Stimulated activated naive CD8-positive, alpha-beta T cell treated with anti-CD3 and anti-CD28 coated beads, Interleukin-15, Interleukin-2, amounts not matched to agents 100 U/mL and 50 U/mL, for 24 hours (primary cell): ENCODE results near the gene CDH4.

Experiments used
- ATAC-seq: fragments of 150-1000 bp; cut with Tn5 transposase; one replicate; pipeline ENCODE4 v1.10.0; 2021
- DNase-seq: peaks from one replicate; pipeline ENCODE4 v3.0.0; 2021

Gene CDH4

GRCh38 chr20:61582196-61582923 lies 330.3 kb downstream of the CDH4 start:
- ATAC-seq (no peak), DNase-seq (no peak)

- ATAC-seq = no peak
- DNase-seq = no peak
These were observed 331.3 kb downstream of the CDH4 start for GRCh38 chr20:61583356-61583755.

- DNase-seq = no peak
- no peak for ATAC-seq
These were observed 332.8 kb downstream of the CDH4 start for GRCh38 chr20:61584851-61585250.

- no peak for DNase-seq
- no peak for ATAC-seq
These were observed 333.7 kb downstream of the CDH4 start for GRCh38 chr20:61585764-61586163.

- DNase-seq (no peak), ATAC-seq (no peak)
These were observed 335.0 kb downstream of the CDH4 start for GRCh38 chr20:61587036-61587435.

- no peak for ATAC-seq
- DNase-seq = no peak
These were observed 335.7 kb downstream of the CDH4 start for GRCh38 chr20:61587681-61588289.

- DNase-seq = no peak
These were observed 336.6 kb downstream of the CDH4 start for GRCh38 chr20:61588411-61589385.

GRCh38 chr20:61590236-61590635 lies 338.2 kb downstream of the CDH4 start:
- ATAC-seq (no peak), DNase-seq (no peak)

More at GRCh38 chr20:61588411-61589385, 336.6 kb downstream of the CDH4 start:
- ATAC-seq = no peak

GRCh38 chr20:61593516-61593915 lies 341.5 kb downstream of the CDH4 start:
- no peak for DNase-seq
- ATAC-seq = no peak

GRCh38 chr20:61594198-61594597 lies 342.1 kb downstream of the CDH4 start:
- DNase-seq (no peak), ATAC-seq (no peak)

GRCh38 chr20:61595216-61595615 lies 343.2 kb downstream of the CDH4 start:
- DNase-seq (no peak), ATAC-seq (no peak)

GRCh38 chr20:61596687-61597330 lies 344.7 kb downstream of the CDH4 start:
- DNase-seq (no peak), ATAC-seq (no peak)

GRCh38 chr20:61597996-61598395 lies 345.9 kb downstream of the CDH4 start:
- ATAC-seq = no peak

GRCh38 chr20:61598586-61598985 lies 346.5 kb downstream of the CDH4 start:
- DNase-seq = no peak

More at GRCh38 chr20:61597996-61598395, 345.9 kb downstream of the CDH4 start:
- no peak for DNase-seq

GRCh38 chr20:61599061-61599531 lies 347.0 kb downstream of the CDH4 start:
- no peak for DNase-seq
- no peak for ATAC-seq

More at GRCh38 chr20:61598586-61598985, 346.5 kb downstream of the CDH4 start:
- ATAC-seq = no peak

GRCh38 chr20:61599541-61599992 lies 347.5 kb downstream of the CDH4 start:
- no peak for ATAC-seq
- DNase-seq = no peak

- ATAC-seq (no peak), DNase-seq (no peak)
These were observed 348.0 kb downstream of the CDH4 start for GRCh38 chr20:61600016-61600415.

- DNase-seq (no peak), ATAC-seq (no peak)
These were observed 349.3 kb downstream of the CDH4 start for GRCh38 chr20:61601361-61601760.

GRCh38 chr20:61601853-61602252 lies 349.8 kb downstream of the CDH4 start:
- ATAC-seq = no peak
- DNase-seq = no peak

- DNase-seq (no peak), ATAC-seq (no peak)
These were observed 351.7 kb downstream of the CDH4 start for GRCh38 chr20:61603715-61604114.

GRCh38 chr20:61604549-61604948 lies 352.5 kb downstream of the CDH4 start:
- DNase-seq (no peak), ATAC-seq (no peak)

- no peak for DNase-seq
- ATAC-seq = no peak
These were observed 353.2 kb downstream of the CDH4 start for GRCh38 chr20:61605283-61605682.
